OCI-LY1 (cell line): ENCODE measurements around the gene P2RY12.

Experiments used
- H2AFZ ChIP-seq: fragments of 200-600 bp; sonication (generic), shearing (Covaris generic); 2 replicates; pipeline ENCODE4 v1.6.0; 2014; ENCODE audit warnings: antibody characterized with exemption, mild to moderate bottlenecking, low read length
- H3F3A ChIP-seq: fragments of 200-600 bp; sonication (generic), shearing (Covaris generic); 2 replicates; pipeline ENCODE4 v1.6.0; 2014; ENCODE audit warnings: mild to moderate bottlenecking, antibody characterized with exemption, low read length, moderate library complexity; ENCODE audit not compliant: insufficient read depth
- H3K27ac ChIP-seq: fragments of 200-600 bp; sonication (generic); 2 replicates; pipeline ENCODE4 v1.5.1; 2014; ENCODE audit warnings: low read length, mixed run types, mild to moderate bottlenecking, low read depth; ENCODE audit not compliant: poor library complexity, severe bottlenecking
- H3K27me3 ChIP-seq: fragments of 200-600 bp; sonication (generic); 2 replicates; pipeline ENCODE4 v1.6.0; 2014; ENCODE audit warnings: antibody characterized with exemption, mild to moderate bottlenecking, low read length, moderate library complexity; ENCODE audit not compliant: insufficient read depth
- H3K36me3 ChIP-seq: fragments of 200-600 bp; sonication (generic); 2 replicates; pipeline ENCODE4 v1.6.1; 2014; ENCODE audit warnings: mild to moderate bottlenecking, antibody characterized with exemption, low read length, moderate library complexity, mixed read lengths; ENCODE audit not compliant: insufficient read depth
- H3K4me1 ChIP-seq: fragments of 200-600 bp; sonication (generic); 2 replicates; pipeline ENCODE4 v1.5.1; 2014; ENCODE audit warnings: mild to moderate bottlenecking, low read length, moderate library complexity; ENCODE audit not compliant: insufficient read depth, severe bottlenecking
- H3K4me2 ChIP-seq: fragments of 200-600 bp; sonication (generic), shearing (Covaris generic); 2 replicates; pipeline ENCODE4 v1.6.1; 2014; ENCODE audit warnings: low read length
- H3K4me3 ChIP-seq: fragments of 200-600 bp; sonication (generic); 2 replicates; pipeline ENCODE4 v1.5.1; 2014; ENCODE audit warnings: low read length, low read depth, mild to moderate bottlenecking, mixed read lengths; ENCODE audit not compliant: poor library complexity, severe bottlenecking
- H3K79me2 ChIP-seq: fragments of 200-600 bp; shearing (Covaris generic); 2 replicates; pipeline ENCODE4 v1.6.1; 2016; ENCODE audit warnings: mixed run types, low read length, mixed read lengths; ENCODE audit not compliant: insufficient read depth
- H3K9ac ChIP-seq: fragments of 200-600 bp; sonication (generic), shearing (Covaris generic); 2 replicates; pipeline ENCODE4 v1.6.1; 2014; ENCODE audit warnings: mild to moderate bottlenecking, low read length, mixed read lengths
- H3K9me2 ChIP-seq: fragments of 200-600 bp; sonication (generic), shearing (Covaris generic); 2 replicates; pipeline ENCODE4 v1.6.1; 2014; ENCODE audit warnings: low read depth, mild to moderate bottlenecking, low read length, mixed read lengths
- H3K9me3 ChIP-seq: fragments of 200-600 bp; shearing (Covaris generic); 2 replicates; pipeline ENCODE4 v1.6.1; 2014; ENCODE audit warnings: low read length, mixed read lengths
- H4K20me1 ChIP-seq: fragments of 200-600 bp; sonication (generic), shearing (Covaris generic); 2 replicates; pipeline ENCODE4 v1.6.0; 2016; ENCODE audit warnings: mild to moderate bottlenecking, low read length; ENCODE audit not compliant: insufficient read depth
- EZH2 ChIP-seq: fragments of 200-600 bp; sonication (generic), shearing (Covaris generic); IDR thresholded peaks from 2 replicates; pipeline ENCODE4 v1.8.0; 2017; ENCODE audit warnings: borderline replicate concordance, mixed run types, mild to moderate bottlenecking, antibody characterized with exemption, low read length, moderate library complexity, mixed read lengths
- TF ChIP-seq, protein P1 (sequence below): fragments of 200-600 bp; sonication (generic), shearing (Covaris generic); IDR thresholded peaks from 2 replicates; pipeline ENCODE4 v1.5.1; 2017; ENCODE audit warnings: mild to moderate bottlenecking, antibody characterized with exemption, low read length, moderate library complexity, mixed read lengths

Gene P2RY12

DNA sequence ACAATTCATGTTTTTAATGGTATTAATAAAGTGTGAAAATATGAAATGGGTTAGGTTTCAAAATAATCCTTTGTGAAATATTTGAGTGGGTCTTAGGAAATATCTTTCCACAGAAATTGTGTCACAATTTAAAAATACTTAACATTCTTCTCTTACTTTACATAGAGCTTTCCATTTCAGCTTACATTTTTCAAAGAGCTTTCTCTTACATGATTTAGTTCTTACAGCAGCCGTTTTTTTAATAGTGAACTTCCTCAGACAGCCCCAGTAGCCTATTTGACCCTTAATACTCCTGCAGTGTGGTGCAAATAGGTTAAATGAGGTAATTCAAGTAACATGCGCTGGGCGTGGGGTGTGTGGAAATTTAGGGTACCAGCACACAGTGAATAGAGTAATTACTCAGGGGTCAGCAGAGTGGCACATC, 21.8 kb downstream of the P2RY12 start:
- Histone ChIP-seq H3K4me1 (no peaks in the 10 kb centered on the region), H3K4me3 (no peak overlapping the region), H3F3A (no peaks in the 10 kb centered on the region), H3K9me3 (no peaks in the 10 kb centered on the region), H3K79me2 (no peaks in the 10 kb centered on the region), H3K36me3 (no peaks in the 10 kb centered on the region), H3K27ac (no peak overlapping the region), H3K4me2 (no peak overlapping the region), H2AFZ (no peak overlapping the region), H3K9ac (no peak overlapping the region), H3K9me2 (no peaks in the 10 kb centered on the region), H4K20me1 (no peaks in the 10 kb centered on the region), H3K27me3 (no peaks in the 10 kb centered on the region)
- TF ChIP-seq, protein P1, sequence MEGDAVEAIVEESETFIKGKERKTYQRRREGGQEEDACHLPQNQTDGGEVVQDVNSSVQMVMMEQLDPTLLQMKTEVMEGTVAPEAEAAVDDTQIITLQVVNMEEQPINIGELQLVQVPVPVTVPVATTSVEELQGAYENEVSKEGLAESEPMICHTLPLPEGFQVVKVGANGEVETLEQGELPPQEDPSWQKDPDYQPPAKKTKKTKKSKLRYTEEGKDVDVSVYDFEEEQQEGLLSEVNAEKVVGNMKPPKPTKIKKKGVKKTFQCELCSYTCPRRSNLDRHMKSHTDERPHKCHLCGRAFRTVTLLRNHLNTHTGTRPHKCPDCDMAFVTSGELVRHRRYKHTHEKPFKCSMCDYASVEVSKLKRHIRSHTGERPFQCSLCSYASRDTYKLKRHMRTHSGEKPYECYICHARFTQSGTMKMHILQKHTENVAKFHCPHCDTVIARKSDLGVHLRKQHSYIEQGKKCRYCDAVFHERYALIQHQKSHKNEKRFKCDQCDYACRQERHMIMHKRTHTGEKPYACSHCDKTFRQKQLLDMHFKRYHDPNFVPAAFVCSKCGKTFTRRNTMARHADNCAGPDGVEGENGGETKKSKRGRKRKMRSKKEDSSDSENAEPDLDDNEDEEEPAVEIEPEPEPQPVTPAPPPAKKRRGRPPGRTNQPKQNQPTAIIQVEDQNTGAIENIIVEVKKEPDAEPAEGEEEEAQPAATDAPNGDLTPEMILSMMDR = no peak
- TF ChIP-seq EZH2 = no peak

GRCh38 chr3:151357463-151357850, 27.1 kb downstream of the P2RY12 start:
- TF ChIP-seq EZH2 = no peak
- TF ChIP-seq, protein P1 = no peak
- H3K36me3 ChIP-seq = no peaks in the 10 kb centered on the region
- H3F3A ChIP-seq = no peaks in the 10 kb centered on the region
- H3K4me3 ChIP-seq = no peak overlapping the region
- no peaks in the 10 kb centered on the region for H3K9me3 ChIP-seq
- no peak overlapping the region for H3K4me2 ChIP-seq
- no peaks in the 10 kb centered on the region for H4K20me1 ChIP-seq
- no peaks in the 10 kb centered on the region for H3K79me2 ChIP-seq
- H3K9ac ChIP-seq = no peak overlapping the region
- H2AFZ ChIP-seq = no peak overlapping the region
- H3K4me1 ChIP-seq = no peaks in the 10 kb centered on the region
- no peaks in the 10 kb centered on the region for H3K27me3 ChIP-seq
- H3K9me2 ChIP-seq = no peaks in the 10 kb centered on the region
- no peak overlapping the region for H3K27ac ChIP-seq

- Histone ChIP-seq H3K36me3 (no peaks in the 10 kb centered on the region), H3K9me2 (no peaks in the 10 kb centered on the region), H3K9me3 (no peaks in the 10 kb centered on the region), H3K9ac (no peak overlapping the region), H3K27ac (no peak overlapping the region), H3K27me3 (no peaks in the 10 kb centered on the region), H4K20me1 (no peaks in the 10 kb centered on the region), H3F3A (no peaks in the 10 kb centered on the region), H3K4me1 (no peaks in the 10 kb centered on the region), H3K4me3 (no peak overlapping the region), H3K4me2 (no peak overlapping the region), H2AFZ (no peak overlapping the region), H3K79me2 (no peaks in the 10 kb centered on the region)
- TF ChIP-seq EZH2 = no peak
- TF ChIP-seq, protein P1 = no peak
Measured at GRCh38 chr3:151356794-151357462, 27.6 kb downstream of the P2RY12 start.
